Measurements from ENCODE around the gene CDK19. TPM values are rescaled to one million over a fixed set of nuclear protein-coding genes. Genes with fewer than 3 reads are reported as not detected.

Gene CDK19
- total RNA-seq, 1 donor from 2014 or later, result 34.4 TPM

DNA sequence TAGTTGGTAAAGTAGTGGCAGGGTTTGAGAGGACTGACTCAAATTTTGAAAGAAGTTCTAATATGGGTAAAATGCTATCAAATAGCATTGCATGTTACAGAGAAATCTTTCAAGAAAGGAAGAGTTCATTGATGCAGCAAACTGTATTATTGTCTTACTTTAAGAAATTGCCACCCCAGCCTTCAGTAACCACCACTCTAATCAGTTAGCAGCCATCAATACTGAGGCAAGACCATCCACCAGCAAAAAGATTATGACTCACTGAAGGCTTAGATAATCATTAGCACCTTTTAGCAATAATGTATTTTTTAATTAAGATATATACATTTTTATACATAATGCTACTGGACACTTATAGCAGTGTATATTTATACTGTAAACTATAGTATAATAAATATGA is 138.9 kb downstream of the CDK19 start:
- Histone ChIP-seq H3K27ac (no peak overlapping the region), H3F3A (ENCODE audit: low read depth) (peaks cover 4% of the 10 kb centered on the region), H3K9ac (no peak overlapping the region), H3K79me2 (ENCODE audit: low read depth) (peaks cover 4% of the 10 kb centered on the region), H3K4me1 (no peaks in the 10 kb centered on the region), H2AFZ (replicated peaks) (no peak overlapping the region), H3K36me3 (no peaks in the 10 kb centered on the region), H3K4me3 (no peak overlapping the region), H4K20me1 (ENCODE audit: low read depth) (peaks cover 9% of the 10 kb centered on the region), H3K4me2 (no peak overlapping the region), H3K27me3 (no peaks in the 10 kb centered on the region), H3K9me3 (ENCODE audit: low read depth) (no peaks in the 10 kb centered on the region)
- H3K9me3 Mint-ChIP-seq, result no peaks in the 10 kb centered on the region
- no peak overlapping the region for H3K4me3 Mint-ChIP-seq
- DNase-seq (ENCODE audit: low spot score), result no peak
- H3K36me3 Mint-ChIP-seq, result peaks cover 9% of the 10 kb centered on the region
- H3K27ac Mint-ChIP-seq, result no peak overlapping the region
- peaks cover 5% of the 10 kb centered on the region for H3K4me1 Mint-ChIP-seq
- TF ChIP-seq, protein P1, sequence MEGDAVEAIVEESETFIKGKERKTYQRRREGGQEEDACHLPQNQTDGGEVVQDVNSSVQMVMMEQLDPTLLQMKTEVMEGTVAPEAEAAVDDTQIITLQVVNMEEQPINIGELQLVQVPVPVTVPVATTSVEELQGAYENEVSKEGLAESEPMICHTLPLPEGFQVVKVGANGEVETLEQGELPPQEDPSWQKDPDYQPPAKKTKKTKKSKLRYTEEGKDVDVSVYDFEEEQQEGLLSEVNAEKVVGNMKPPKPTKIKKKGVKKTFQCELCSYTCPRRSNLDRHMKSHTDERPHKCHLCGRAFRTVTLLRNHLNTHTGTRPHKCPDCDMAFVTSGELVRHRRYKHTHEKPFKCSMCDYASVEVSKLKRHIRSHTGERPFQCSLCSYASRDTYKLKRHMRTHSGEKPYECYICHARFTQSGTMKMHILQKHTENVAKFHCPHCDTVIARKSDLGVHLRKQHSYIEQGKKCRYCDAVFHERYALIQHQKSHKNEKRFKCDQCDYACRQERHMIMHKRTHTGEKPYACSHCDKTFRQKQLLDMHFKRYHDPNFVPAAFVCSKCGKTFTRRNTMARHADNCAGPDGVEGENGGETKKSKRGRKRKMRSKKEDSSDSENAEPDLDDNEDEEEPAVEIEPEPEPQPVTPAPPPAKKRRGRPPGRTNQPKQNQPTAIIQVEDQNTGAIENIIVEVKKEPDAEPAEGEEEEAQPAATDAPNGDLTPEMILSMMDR (IDR thresholded peaks at IDR 0.05), result no peak
- TF ChIP-seq EZH2 (IDR thresholded peaks at IDR 0.05), result no peak
- no peaks in the 10 kb centered on the region for H3K27me3 Mint-ChIP-seq (ENCODE audit: insufficient read depth, low read depth)

DNA sequence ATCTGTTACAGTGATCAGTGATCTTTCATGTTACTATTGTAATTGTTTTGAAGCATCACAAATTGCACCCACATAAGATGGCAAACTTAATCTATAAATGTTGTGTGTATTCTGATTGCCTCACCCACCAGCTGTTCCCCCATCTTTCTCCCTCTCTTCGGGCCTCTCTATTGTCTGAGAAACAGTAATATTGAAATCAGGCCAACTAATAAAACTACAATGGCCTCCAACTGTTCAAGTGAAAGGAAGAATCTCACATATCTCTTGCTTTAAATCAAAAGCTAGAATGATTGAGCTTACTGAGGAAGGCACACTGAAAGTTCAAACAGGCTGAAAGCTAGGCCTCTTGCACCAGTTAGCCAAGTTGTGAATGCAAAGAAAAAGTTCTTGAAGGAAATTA is 141.2 kb downstream of the CDK19 start:
- no peak overlapping the region for H3K27ac ChIP-seq

DNA sequence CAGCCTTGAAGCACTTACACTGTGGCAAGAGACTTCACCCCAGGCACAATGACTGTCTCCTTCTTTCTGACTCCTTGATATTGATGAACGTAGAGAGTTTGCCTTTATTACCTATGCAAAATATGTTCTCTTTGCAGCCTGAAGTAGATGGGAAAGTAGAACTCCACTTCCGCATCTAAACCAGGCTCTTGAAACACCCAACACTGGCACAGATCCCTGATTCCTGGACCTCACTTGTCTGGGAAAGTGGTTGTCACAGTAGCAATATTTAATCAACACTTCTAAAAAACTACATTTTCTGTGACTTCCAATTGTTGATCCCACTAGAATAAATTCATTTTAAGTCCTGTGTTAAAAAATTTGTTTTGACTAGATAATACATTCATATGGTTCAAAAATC is 143.1 kb downstream of the CDK19 start:
- Mint-ChIP-seq H3K36me3 (peaks cover 9% of the 10 kb centered on the region), H3K27ac (no peak overlapping the region), H3K4me1 (peaks cover 5% of the 10 kb centered on the region), H3K9me3 (no peaks in the 10 kb centered on the region), H3K4me3 (no peak overlapping the region), H3K27me3 (ENCODE audit: insufficient read depth, low read depth) (no peaks in the 10 kb centered on the region)
- no peak overlapping the region for H3K4me3 ChIP-seq
- TF ChIP-seq EZH2 (IDR thresholded peaks at IDR 0.05) (no peak), EZH2phosphoT487 (IDR thresholded peaks at IDR 0.05) (no peak)
- TF ChIP-seq, protein P1 (IDR thresholded peaks at IDR 0.05), result no peak
- no peak overlapping the region for H3K27ac ChIP-seq
- DNase-seq (ENCODE audit: low spot score), result no peak
- no peak overlapping the region for H2AFZ ChIP-seq (replicated peaks)
- no peaks in the 10 kb centered on the region for H3K4me1 ChIP-seq
- H3K79me2 ChIP-seq (ENCODE audit: low read depth), result peaks cover 4% of the 10 kb centered on the region
- H3K27me3 ChIP-seq, result no peaks in the 10 kb centered on the region
- peaks cover 4% of the 10 kb centered on the region for H3F3A ChIP-seq (ENCODE audit: low read depth)
- no peaks in the 10 kb centered on the region for H3K9me3 ChIP-seq (ENCODE audit: low read depth)
- no peak overlapping the region for H3K9ac ChIP-seq
- peaks cover 9% of the 10 kb centered on the region for H4K20me1 ChIP-seq (ENCODE audit: low read depth)
- no peaks in the 10 kb centered on the region for H3K36me3 ChIP-seq
- no peak overlapping the region for H3K4me2 ChIP-seq

More for the DNA sequence above, 141.2 kb downstream of the CDK19 start:
- H3K27ac Mint-ChIP-seq, result peak overlapping the region; percentile 33
- Histone ChIP-seq H3K4me3 (no peak overlapping the region), H3F3A (ENCODE audit: low read depth) (peaks cover 4% of the 10 kb centered on the region), H3K4me2 (no peak overlapping the region), H2AFZ (replicated peaks) (no peak overlapping the region), H3K9me3 (ENCODE audit: low read depth) (no peaks in the 10 kb centered on the region), H4K20me1 (ENCODE audit: low read depth) (peaks cover 9% of the 10 kb centered on the region), H3K9ac (no peak overlapping the region), H3K36me3 (no peaks in the 10 kb centered on the region), H3K27me3 (no peaks in the 10 kb centered on the region), H3K79me2 (ENCODE audit: low read depth) (peaks cover 4% of the 10 kb centered on the region), H3K4me1 (no peaks in the 10 kb centered on the region)
- TF ChIP-seq, protein P1 (IDR thresholded peaks at IDR 0.05), result no peak
- no peak for TF ChIP-seq EZH2 (IDR thresholded peaks at IDR 0.05)
- TF ChIP-seq EZH2phosphoT487 (IDR thresholded peaks at IDR 0.05), result no peak
- no peaks in the 10 kb centered on the region for H3K27me3 Mint-ChIP-seq (ENCODE audit: insufficient read depth, low read depth)
- no peaks in the 10 kb centered on the region for H3K9me3 Mint-ChIP-seq
- H3K4me3 Mint-ChIP-seq, result no peak overlapping the region
- peaks cover 9% of the 10 kb centered on the region for H3K36me3 Mint-ChIP-seq
- DNase-seq (ENCODE audit: low spot score), result no peak
- H3K4me1 Mint-ChIP-seq, result peaks cover 5% of the 10 kb centered on the region
